ENCODE measurements around the gene CIAO2B. TPM values are rescaled to one million over a fixed set of nuclear protein-coding genes. Genes with fewer than 3 reads are reported as not detected.

Gene CIAO2B
- total RNA-seq, 1 donor from 2014 or later = 69.4 TPM

- H3K36me3 ChIP-seq = no peaks in the 10 kb centered on the region
- no peaks in the 10 kb centered on the region for H3K27me3 ChIP-seq
- H3K9me3 ChIP-seq = no peaks in the 10 kb centered on the region
- TF ChIP-seq CTCF (IDR thresholded peaks at IDR 0.05) = no peak
- intact Hi-C loops (cut with DNase I) = no loop called here
- no peak overlapping the region for H3K4me3 ChIP-seq
- no peak for ATAC-seq
- peaks cover 2% of the 10 kb centered on the region for H3K4me1 ChIP-seq
- no peak for DNase-seq
- no peak overlapping the region for H3K27ac ChIP-seq
These were observed 23.8 kb downstream of the CIAO2B start for GRCh38 chr16:66910175-66910940.

- ATAC-seq = no peak
- intact Hi-C loops (cut with DNase I) = no loop called here
- Histone ChIP-seq H3K9me3 (no peaks in the 10 kb centered on the region), H3K36me3 (no peaks in the 10 kb centered on the region), H3K4me1 (peaks cover 10% of the 10 kb centered on the region), H3K4me3 (no peak overlapping the region), H3K27ac (no peak overlapping the region), H3K27me3 (no peaks in the 10 kb centered on the region)
- no peak for DNase-seq
- TF ChIP-seq CTCF (IDR thresholded peaks at IDR 0.05) = no peak
These were observed 25.2 kb downstream of the CIAO2B start for GRCh38 chr16:66908762-66909559.

- no peak for TF ChIP-seq CTCF (IDR thresholded peaks at IDR 0.05)
- H3K36me3 ChIP-seq = no peaks in the 10 kb centered on the region
- intact Hi-C loops (cut with DNase I) = no loop called here
- no peaks in the 10 kb centered on the region for H3K27me3 ChIP-seq
- H3K9me3 ChIP-seq = no peaks in the 10 kb centered on the region
- H3K4me3 ChIP-seq = no peak overlapping the region
- DNase-seq = no peak
- H3K4me1 ChIP-seq = peaks cover 13% of the 10 kb centered on the region
- no peak for ATAC-seq
- H3K27ac ChIP-seq = no peak overlapping the region
These were observed 26.1 kb downstream of the CIAO2B start for GRCh38 chr16:66908116-66908515.

- DNase-seq = no peak
- ATAC-seq = no peak
- H3K36me3 ChIP-seq = no peaks in the 10 kb centered on the region
- H3K4me1 ChIP-seq = peaks cover 13% of the 10 kb centered on the region
- H3K9me3 ChIP-seq = no peaks in the 10 kb centered on the region
- no peaks in the 10 kb centered on the region for H3K27me3 ChIP-seq
- TF ChIP-seq CTCF (IDR thresholded peaks at IDR 0.05) = no peak
- H3K4me3 ChIP-seq = no peak overlapping the region
- no peak overlapping the region for H3K27ac ChIP-seq
- intact Hi-C loops (cut with DNase I) = no loop called here
These were observed 27.0 kb downstream of the CIAO2B start for GRCh38 chr16:66906916-66907836.

Measured in upper lobe of right lung (tissue), 1 donor.